Stimulated activated CD4-positive, alpha-beta T cell treated with anti-CD3 and anti-CD28 coated beads, Interleukin-15, amount 100 ng/mL, for 48 hours (primary cell): ENCODE results near the gene CASQ1.

ENCODE experiments used
- DNase-seq, 2 donors: peaks; one replicate each; pipeline ENCODE4 v3.0.0-alpha.2; 2020; ENCODE audit warnings: low read depth in 2 of 2

Gene CASQ1

DNA sequence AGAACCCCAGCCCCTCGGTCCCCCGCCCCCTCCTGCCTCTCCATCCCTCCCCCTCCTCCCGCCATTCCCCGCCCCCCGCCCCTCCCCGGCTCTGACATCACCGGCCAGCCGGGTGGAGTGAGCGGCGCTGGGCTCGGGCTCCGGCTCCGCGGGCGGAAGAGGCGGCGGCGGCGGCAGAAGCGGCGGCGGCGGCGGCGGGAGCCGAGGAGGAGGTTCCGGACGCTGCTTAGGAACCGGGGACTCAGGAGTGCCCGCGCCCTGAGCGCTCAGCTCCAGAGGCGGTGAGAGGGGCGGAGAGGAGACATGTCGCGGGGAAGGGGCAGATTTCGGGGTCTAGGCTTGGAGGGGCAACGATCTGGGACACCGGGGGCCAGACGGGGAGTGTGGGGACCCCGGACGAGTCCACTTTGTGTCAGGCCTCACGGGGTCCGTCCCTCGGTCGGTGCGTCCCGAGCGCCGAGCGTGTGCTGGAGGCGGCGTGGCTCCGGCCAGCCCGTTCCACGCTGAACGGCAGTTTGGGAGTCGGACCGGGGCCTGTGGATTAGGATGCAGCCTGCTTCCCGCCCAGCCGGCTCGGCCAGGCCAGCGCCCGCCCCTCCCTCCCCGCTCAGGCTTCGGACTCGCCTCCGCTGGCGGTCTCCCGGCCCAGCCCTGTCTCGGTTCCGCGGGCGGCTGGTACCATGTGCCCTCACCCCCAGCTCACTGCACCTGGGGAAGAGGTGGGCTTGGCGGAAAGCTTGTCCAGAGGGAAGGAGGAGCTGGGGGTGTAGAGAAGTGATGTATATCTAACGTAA, 15.1 kb downstream of the CASQ1 start, which contains the start of gene PEA15:
Gene PEA15 (plus strand): TSS at position 143 of the 794 bp plus-strand sequence. CDS start 6,161 bp downstream, outside the sequence.
- DNase-seq, result peak; percentile 41 to 64

DNA sequence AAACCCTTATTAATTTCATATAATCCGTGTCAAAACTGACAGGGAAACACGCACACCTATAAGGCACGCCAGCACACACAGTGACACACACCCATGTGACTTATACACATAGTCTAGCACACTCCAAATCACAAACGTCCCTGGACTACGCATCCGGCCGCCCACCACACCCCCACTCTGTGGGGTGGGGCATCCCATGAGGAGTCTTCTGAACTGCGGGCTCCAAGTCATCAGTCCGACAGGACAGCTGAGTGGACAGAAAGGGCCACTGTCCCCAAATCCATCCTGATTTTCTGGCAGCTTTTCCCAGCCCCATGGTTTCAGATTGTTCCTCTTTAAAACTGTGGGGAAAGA, 15.6 kb downstream of the CASQ1 start:
- DNase-seq, result peak; percentile 27 to 28

DNA sequence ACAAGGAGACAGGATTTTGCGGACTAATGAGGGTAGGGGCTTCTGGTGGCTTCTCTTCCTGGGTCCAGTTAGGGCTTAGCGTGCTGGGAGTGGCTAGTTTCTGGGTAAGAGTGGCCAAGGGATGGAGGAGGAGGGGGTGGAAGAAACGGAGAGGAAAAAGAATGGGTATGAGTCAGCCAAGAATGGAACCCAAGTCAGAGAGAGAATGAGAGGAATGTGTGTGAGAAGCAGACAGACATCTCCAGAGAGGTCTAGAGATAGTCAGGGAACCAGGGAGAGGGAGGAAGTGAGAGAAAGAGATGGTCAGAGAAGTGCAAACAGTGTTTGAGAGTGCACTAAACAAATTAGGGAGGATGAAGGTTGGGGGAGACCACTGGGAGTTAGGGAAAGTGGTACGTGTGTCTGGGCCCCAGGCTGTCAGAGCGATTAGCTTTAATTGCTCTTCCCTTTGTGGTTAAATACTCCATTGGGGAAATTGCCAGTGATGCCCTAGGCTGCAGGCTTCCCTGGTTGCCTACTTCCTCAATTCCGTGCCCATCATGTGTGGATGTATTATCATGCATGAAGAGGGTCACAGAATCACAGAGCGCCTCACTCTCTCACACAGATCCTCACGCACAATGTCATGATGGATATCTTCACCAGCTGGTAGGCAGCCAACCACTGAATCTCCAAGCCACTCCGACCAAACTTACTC, 16.2 kb downstream of the CASQ1 start:
- DNase-seq, result no peak

DNA sequence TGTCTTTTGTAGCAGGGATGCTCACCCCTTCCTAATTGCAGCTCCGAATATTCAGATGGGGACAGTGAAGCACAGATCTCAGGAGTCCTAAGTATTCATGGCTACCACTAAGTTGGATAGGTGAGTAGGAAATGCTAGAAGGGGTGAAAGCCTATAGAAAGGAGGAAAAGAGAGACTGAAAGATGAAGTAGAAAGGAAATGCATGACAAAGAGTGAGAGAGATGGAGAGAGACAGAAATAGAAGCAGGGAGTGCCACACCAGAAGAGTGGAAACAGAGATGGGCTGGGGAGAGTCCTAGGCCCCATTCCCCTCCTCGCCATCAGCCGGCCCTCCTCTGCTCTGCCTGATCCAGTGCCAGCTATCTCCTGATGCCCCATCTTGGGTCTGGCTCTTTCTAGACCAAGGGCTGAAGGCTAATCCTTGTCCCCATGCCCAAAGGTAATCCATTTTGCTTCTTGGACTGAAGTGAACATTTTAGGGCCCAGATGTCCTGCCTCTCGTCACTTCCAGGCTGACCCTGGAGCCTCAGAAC, 16.8 kb downstream of the CASQ1 start:
- DNase-seq, result no peak

DNA sequence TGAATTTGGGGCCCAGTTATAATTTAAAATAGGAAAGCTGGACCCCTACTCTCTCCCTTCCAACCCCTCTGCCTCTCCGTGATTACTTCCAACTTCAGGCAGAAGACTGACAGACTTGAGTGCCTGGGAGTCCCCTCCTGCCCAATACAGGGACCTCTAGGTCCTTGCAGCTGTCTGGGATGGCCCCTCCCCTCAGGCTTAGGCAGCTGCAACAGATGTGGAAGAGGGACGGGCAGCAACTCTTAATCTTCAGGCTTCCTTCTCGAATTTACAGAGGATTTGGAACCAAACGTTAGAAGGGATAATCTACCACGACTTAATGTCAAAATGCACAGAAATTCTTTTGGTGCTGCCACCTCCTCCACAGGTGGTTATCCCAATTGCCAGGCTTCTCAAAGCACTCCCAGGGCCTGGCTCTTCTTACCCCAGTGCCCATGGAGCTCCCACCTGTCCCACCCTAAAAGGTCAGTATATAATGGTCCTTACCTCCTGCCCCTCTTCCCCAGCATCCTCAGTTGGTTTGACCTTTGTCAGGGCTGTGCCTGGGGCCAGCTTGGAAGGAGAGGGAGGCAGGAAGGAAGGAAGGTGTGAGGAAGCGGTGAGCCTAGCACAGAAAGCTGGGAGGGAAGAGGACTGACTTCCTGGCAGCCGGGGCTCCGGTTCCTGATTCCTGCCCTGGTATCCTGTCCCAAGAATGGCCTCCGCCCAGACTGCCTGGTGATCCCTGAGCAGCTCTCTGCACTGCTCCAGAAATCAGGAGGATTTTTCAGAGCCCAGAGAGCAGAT, 17.6 kb downstream of the CASQ1 start:
- no peak for DNase-seq

DNA sequence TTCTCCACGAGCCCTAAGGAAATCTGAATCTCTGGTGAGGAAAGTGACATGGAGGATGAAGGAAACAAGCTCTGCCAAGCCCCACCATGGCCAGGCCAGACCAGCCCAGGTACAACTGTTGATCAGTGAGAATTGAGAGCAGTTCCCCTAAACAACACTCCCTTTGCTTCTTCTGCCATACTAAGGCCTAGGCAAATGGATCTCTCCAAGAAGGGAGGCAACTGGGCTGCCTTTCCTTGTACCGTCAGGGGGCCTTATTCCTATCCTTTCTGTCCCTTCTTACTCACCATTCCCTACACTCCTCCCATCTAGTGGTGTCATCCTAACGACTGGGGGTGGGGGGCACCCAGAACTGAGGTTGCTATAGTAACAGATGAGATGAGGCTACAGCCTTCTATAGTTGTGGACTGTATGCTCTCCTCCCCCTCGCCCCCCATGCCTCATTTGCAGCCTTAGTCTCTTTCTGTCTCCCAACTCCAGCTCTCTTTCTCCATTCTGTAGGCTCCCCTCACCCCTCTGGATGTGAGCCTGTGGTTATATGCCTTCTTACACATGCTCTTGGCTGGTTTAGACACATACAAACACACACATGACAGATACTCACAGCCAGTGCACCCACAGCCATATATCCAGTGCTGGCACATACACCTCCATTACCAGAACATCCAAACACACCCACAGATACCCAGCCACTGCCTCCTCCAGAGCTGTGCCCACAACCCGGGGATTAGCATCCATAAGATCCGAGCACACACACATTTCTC, 18.4 kb downstream of the CASQ1 start:
- no peak for DNase-seq

DNA sequence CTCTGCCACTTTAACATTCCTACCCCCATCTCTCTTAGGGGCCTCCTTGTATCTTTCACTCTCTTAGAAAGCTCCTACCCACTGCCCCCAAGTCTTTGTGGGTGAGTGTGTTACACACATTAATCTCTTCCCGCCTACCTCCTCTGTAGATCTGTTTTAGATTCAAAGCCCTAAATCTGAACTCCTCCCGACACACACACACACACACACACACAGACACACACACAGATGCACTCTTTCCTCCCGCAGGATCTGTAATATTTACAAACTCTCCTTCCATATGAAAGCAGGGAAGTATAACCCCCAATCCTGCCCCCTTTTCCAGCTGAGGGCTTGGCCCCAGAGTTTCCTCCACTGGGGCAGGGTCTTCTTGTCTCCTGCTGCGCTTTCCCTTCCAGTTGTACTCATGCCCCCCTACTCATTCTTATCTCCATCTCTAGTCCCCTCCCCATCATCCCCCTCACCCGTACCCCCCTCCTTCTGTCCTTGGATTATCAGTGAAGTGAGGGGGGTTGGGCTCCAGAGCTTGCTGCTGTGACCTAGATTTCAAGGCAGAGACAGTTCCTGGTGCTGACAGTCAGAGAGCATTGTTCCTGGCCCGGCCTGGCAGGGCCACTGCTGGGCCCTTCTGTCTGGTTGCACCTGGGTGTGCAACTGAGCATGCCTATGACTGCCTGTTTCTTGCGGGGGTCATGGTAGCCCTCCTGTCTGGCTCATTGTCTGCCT, 19.1 kb downstream of the CASQ1 start:
- DNase-seq, result no peak

DNA sequence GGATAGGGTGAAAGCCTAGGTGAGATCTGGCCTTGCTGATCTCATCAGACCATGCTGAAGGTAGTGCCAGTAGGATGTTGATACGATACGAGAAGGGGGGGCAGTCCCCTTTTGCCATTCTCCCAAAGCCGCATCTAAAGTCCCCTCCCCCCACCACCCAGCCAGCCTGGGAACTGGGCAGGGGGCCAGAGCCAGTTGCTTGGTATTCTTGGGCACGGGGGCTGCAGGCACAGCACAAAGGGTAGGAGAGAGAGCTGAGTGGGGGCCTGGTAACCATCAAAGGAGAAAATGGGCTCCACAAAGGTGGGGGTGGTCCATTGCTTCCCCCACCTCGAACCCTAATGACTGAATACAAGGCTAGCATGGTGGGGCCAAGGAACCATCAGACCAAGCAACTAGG, 20.2 kb downstream of the CASQ1 start:
- no peak for DNase-seq

DNA sequence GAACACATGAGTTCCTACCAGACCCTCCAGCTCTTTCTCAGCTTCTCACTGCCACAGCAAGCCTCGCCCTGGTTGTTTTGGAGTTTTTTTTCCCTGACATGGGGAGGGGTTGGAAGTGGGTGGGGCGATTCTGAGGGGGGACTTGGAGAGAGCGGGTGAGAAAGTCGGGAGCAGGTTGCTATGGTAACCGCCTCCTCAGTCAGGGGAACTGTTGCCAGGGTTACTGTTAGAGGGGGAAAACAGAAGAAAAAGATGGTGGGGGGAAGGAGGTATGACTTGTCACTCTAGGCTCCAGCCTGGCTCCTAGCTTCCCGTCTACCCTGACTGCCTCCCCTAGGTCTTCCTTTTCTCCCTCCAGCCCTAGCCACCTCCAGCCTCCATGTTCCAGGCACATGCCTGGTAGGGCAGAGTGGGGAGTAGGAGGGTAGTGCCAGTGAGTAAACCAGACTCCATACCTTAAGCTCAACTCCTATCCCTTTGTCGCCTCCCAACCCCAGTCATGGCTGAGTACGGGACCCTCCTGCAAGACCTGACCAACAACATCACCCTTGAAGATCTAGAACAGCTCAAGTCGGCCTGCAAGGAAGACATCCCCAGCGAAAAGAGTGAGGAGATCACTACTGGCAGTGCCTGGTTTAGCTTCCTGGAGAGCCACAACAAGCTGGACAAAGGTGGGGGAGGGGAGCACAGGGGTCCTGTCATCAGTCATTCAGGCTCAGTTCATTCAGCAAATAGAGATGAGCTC, 20.8 kb downstream of the CASQ1 start:
- DNase-seq, result no peak

DNA sequence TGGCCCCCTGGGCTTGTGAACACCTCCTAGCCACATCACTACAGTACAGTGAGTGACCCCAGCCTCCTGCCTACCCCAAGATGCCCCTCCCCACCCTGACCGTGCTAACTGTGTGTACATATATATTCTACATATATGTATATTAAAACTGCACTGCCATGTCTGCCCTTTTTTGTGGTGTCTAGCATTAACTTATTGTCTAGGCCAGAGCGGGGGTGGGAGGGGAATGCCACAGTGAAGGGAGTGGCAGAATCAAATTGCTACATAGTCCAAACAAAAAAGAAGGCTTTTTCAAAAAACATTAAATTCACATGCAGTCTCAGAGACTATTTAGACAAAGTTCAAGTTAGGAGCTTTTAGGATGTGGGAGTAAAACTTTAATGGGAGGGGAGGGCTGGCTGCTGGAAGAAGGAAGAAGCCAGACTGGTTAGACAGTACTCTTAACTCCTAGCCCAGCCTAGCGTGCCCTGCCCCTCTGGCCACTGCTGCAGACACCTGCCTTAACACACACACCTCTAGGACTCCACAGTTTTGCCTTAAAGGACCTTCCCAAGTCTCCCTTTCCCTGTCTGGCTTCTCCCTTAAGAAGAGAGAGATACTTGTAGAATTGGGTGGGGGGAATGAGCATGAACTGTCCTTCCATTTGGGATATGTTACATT, 24.2 kb downstream of the CASQ1 start:
- DNase-seq, result no peak

DNA sequence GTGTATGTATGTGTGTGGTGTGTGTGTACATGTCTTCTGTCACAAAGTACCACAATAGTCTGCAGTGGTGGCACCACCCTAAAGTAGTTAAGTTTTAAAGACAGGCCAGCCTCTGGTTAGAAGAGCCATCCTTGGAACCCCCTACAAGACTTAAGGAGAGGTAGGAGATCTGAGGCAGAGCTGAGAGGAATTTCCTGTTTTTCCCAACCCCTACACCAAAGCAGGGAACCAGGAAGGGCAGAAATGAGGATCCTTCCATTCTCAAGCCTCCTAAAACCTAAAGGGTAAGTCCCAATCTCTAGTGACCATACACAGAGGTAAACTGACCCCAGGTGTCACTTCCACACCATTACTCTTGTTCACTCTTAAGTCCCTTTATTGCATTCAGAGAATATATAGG, 25.9 kb downstream of the CASQ1 start:
- no peak for DNase-seq

DNA sequence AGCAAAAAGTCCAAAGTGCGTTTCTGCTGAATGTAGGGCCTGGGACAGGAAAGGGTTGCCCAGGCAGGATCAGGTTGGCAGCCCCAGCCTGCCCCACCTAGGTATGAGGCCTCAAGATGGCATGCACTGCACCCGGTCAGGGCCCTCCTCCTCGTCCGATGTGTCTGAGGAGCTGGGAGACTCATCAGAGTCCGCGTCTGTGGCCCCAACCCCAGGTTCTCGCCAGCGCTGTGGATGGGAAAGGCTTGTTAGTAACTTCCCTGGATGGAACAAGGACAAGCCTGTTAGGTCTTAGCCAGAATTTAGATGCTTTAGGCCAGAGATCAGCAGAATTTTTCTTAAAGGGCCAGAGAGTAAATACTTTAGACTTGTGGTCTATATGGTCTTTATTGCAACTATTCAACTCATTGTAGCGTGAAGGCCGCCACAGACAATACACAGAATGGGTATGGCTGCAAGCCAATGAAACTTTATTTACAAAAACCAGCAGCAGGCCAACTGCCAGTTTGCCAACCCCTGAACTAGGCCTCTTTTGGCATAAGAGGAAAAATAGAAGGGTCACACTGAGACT, 27.2 kb downstream of the CASQ1 start:
- no peak for DNase-seq

DNA sequence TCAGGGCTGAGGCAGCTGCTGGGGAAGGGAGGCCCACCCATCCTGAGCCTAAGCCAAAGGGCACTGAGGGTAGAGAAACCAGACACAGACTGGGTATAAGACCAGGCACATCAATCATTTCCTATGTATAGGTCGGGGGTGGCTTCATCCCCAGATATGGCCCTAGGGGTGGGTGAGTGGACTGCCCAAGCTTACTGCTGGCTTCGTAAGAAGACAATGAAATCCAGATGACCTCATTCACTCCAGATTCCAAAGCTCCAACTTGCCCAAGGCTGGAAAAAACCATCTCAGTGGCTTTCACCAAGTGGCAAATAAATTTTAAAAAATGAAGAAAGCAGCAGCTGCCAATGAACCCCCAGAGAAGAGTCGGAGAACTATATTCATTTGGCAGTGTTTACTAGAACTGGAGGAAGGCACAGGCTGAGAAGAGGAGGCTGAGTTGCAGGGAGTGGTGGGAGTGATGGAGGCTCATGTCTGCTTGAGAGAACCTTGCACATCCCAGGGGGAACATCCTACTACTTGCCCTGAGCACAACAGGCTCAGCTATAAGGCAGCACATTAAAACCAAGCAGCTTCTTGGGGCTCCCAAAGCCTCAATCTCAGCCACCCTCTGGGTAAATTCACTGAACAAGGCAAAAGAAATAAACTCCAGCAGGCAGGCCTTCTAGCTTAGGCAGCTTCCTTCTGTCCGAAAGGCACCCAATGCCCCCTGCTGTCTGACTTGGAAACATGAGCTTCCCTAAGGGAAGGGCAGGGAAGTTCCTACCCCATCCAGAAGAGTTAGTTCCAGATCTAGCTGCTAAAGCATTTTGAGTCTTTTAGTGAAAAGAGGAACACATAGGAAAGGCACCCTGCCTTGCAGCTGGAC, 28.9 kb downstream of the CASQ1 start:
- no peak for DNase-seq

DNA sequence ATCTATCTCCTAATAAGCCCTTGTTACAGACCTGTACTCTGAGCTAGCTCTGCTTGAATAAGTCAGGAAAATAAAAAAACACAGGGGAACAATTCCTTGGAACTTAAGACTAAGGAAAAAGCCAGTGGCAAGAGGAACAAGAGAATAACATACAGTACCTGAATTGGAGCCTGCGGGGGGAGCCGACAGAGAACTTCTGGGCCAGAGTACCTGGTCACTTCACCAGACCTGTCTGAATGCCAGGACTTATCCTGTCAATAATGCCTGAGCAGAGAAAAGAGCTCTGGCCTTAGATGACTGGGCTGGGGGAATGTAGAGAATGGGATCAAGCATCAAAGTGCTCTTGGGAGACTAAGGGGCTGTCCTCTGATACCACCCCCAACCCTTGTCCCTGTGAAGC, 29.9 kb downstream of the CASQ1 start:
- no peak for DNase-seq

DNA sequence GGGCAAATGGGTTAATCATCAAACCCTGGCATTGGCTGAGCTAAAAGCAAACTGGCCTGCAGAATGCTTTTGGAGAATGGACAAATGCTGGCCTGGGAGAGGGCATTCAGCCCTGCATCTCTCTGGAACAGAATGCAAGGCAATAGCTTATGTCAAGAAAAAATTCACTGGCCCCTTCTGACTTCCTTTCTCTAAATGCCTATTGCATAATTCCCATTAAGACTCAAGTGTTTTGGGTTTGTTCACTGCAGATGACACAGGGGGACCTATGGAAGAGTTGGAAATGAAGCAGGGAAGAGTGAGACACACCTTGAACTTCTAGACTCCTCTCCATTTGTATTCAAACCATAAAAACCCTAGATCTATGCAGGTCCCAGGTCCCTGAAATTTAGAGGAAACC, 30.7 kb downstream of the CASQ1 start:
- no peak for DNase-seq

DNA sequence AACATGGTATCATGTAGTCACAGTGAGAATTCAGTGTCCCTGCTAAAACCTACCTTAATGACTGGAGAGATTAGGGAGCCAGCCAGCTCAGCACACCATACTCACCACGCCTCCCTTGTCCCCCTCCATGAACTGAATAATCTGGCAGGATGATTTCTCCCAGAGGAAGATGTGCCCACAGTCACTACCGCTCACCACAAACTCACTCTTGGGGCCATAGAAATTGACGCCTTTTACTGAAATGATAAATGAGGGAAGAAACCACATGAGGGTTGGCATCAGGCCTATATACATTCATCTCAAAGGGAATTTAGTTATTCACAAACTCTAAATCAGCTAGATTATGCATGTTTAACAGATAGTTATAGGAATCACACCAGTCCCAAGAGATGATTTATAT, 32.2 kb downstream of the CASQ1 start:
- DNase-seq, result no peak

DNA sequence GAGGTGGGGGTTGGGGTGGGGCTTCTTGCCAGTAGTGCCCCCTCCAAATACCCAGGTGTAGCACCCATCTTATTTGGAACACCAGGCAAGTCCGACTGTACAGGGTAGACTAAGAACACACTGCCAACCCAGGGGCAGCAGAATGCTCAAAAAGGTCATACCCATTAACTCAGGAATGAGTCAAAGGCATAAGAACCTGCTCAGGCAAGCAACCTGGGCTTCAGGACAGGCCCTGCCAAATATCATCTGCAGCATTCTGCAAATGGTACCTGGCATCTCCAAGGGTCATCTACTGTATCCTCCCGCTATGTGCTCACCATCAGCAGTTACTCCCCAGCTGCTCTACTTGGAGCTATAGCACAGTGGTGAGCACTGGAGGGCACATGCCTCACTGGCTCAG, 34.2 kb downstream of the CASQ1 start:
- DNase-seq, result no peak

DNA sequence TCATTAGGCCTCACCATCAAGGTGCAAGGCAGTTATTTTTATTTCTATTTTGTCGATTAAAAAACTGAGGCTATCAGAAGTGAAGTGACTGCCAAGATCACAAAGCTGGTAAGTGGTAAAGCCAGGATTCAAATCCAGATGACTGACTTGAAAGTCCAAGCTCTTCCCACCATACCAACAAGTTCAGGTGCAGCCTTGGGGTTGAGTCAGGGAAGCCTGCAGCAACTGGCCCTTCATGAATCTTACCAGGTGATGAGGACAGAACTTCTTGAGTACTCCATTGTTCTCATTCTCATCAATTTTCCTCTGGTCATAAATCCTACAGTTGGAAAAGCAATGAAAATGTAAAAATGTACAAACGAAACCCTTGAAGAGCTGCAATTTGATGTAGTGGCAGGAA, 35.0 kb downstream of the CASQ1 start:
- no peak for DNase-seq
